Natural killer cell (primary cell): Measurements from ENCODE around the gene GNG3. TPM values are rescaled to one million over a fixed set of nuclear protein-coding genes. Genes with fewer than 3 reads are reported as not detected.
"Not testable (repeated sequence)": the region's sequence is repeated elsewhere in the genome, so short reads cannot be mapped to it uniquely, and the experiment has no call there.

Source experiments
- ATAC-seq, 3 donors: fragments of 150-1000 bp in 2 of 3; fragments of 200-7000 bp in 1 of 3; cut with Tn5 transposase; 1 replicate in 1 of 3; 2 replicates in 2 of 3; pipeline ENCODE4 v1.10.0; 2021; ENCODE audit warnings: mild to moderate bottlenecking in 2 of 3, moderate library complexity in 2 of 3
- DNase-seq, 2 donors: peaks; one replicate each; pipeline versions ENCODE4 v3.0.0 to v3.0.0-alpha.2; 2013 to 2021; ENCODE audit warnings: mixed read lengths in 1 of 2
- H3K27ac ChIP-seq: one replicate; pipeline ENCODE4 v1.5.1; 2013; ENCODE audit warnings: mild to moderate bottlenecking, low read length
- H3K27me3 ChIP-seq: one replicate; pipeline ENCODE4 v1.6.1; 2013; ENCODE audit warnings: low read length; ENCODE audit not compliant: control insufficient read depth, insufficient read depth
- H3K36me3 ChIP-seq: one replicate; pipeline ENCODE4 v1.6.1; 2013; ENCODE audit warnings: low read length; ENCODE audit not compliant: control insufficient read depth, insufficient read depth
- H3K4me1 ChIP-seq: one replicate; pipeline ENCODE4 v1.6.1; 2013; ENCODE audit warnings: low read length; ENCODE audit not compliant: control insufficient read depth, insufficient read depth
- H3K4me3 ChIP-seq: one replicate; pipeline ENCODE4 v1.5.1; 2013; ENCODE audit warnings: low read length
- H3K9me3 ChIP-seq: one replicate; pipeline ENCODE4 v1.6.1; 2013; ENCODE audit warnings: low read length; ENCODE audit not compliant: control insufficient read depth, insufficient read depth
- H3K27ac Mint-ChIP-seq, 2 donors: one replicate each; pipeline ENCODE4 v1.8.0; 2022; ENCODE audit warnings: mild to moderate bottlenecking in 2 of 2, mixed read lengths in 2 of 2, moderate library complexity in 1 of 2
- H3K27me3 Mint-ChIP-seq, 2 donors: one replicate each; pipeline ENCODE4 v1.8.0; 2022; ENCODE audit warnings: low read depth in 2 of 2, mixed read lengths in 2 of 2
- H3K36me3 Mint-ChIP-seq: one replicate; pipeline ENCODE4 v1.8.0; 2022; ENCODE audit warnings: mixed read lengths
- H3K4me1 Mint-ChIP-seq, 2 donors: one replicate each; pipeline ENCODE4 v1.8.0; 2022; ENCODE audit warnings: mixed read lengths in 2 of 2
- H3K4me3 Mint-ChIP-seq: one replicate; pipeline ENCODE4 v1.8.0; 2022; ENCODE audit warnings: mild to moderate bottlenecking, moderate library complexity, mixed read lengths
- H3K9me3 Mint-ChIP-seq, 2 donors: one replicate each; pipeline ENCODE4 v1.8.0; 2022; ENCODE audit warnings: mixed read lengths in 2 of 2
- WGBS: methylation state at CpG from one replicate; pipeline ENCODE4 v1.1.7; 2013; ENCODE audit warnings: missing lambda C conversion rate; ENCODE audit not compliant: insufficient coverage; 5-methylcytosine and 5-hydroxymethylcytosine counted together
- intact Hi-C: fragments of 100-400 bp; cut with micrococcal nuclease; formaldehyde crosslinking; loops from one replicate; pipeline ENCODE4 v1.14.2; 2022
- total RNA-seq, 4 donors: library from RNA; stranded (reverse); fragments of 120-200 nt in 1 of 4; gene quantifications; one replicate each; pipeline versions ENCODE4 v1.2.3 to v1.2.4, GENCODE V29; 2013 to 2022
- TF ChIP-seq, protein P1 (sequence below): fragments of 200-600 bp; IDR thresholded peaks from one replicate; pipeline ENCODE4 v1.8.0; 2022; ENCODE audit warnings: antibody characterized with exemption

GNG3 gene
- total RNA-seq, 3 donors from 2014 or later (not counting 1 experiment from before 2014, with no cell fraction given): not detected

DNA sequence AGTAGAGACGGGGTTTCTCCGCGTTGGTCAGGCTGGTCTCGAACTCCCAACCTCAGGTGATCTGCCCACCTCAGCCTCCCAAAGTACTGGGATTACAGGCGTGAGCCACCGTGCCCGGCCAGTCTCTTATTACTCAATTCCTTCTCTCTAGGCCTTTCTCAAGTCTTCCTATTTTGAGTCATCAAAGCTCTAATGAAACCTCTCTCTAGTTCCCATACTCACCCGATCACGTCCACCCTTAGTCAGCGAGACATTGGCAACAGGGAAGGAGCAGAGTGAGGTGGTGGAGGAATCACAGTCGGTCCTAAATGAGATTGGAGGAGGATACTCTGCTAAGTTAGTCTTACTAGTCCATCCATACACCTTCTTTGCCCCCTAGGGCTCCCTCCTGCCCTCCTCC is 5.2 kb upstream of the GNG3 start:
- ATAC-seq (no peak), DNase-seq (no peak)
- Mint-ChIP-seq H3K4me1 (peaks cover 19 to 22% of the 10 kb centered on the region in 2 donors), H3K27me3 (no peaks in the 10 kb centered on the region), H3K4me3 (no peak overlapping the region), H3K36me3 (no peaks in the 10 kb centered on the region), H3K27ac (no peak overlapping the region), H3K9me3 (no peaks in the 10 kb centered on the region)
- TF ChIP-seq, protein P1, sequence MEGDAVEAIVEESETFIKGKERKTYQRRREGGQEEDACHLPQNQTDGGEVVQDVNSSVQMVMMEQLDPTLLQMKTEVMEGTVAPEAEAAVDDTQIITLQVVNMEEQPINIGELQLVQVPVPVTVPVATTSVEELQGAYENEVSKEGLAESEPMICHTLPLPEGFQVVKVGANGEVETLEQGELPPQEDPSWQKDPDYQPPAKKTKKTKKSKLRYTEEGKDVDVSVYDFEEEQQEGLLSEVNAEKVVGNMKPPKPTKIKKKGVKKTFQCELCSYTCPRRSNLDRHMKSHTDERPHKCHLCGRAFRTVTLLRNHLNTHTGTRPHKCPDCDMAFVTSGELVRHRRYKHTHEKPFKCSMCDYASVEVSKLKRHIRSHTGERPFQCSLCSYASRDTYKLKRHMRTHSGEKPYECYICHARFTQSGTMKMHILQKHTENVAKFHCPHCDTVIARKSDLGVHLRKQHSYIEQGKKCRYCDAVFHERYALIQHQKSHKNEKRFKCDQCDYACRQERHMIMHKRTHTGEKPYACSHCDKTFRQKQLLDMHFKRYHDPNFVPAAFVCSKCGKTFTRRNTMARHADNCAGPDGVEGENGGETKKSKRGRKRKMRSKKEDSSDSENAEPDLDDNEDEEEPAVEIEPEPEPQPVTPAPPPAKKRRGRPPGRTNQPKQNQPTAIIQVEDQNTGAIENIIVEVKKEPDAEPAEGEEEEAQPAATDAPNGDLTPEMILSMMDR: no peak
- Histone ChIP-seq H3K27ac (no peak overlapping the region), H3K4me3 (no peak overlapping the region), H3K9me3 (no peaks in the 10 kb centered on the region), H3K4me1 (peaks cover 19% of the 10 kb centered on the region), H3K27me3 (no peaks in the 10 kb centered on the region), H3K36me3 (no peaks in the 10 kb centered on the region)
- WGBS: 90% methylated on average over 4 of the region's 11 CpGs
- intact Hi-C loops: no loop called here

DNA sequence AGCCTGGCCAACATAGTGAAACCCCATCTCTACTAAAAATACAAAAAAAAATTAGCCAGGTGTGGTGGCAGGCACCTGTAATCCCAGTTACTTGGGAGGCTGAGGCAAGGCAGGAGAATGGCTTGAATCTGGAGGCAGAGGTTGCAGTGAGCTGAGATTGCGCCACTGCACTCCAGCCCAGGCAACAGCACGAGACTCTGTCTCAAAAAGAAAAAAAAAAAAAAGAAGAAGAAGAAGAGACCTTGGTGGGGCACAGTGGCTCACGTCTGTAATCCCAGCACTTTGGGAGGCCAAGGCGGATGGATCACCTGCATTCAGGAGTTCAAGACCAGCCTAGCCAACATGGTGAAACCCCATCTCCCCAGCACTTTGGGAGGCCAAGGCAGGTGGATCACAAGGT is 3.6 kb upstream of the GNG3 start:
- H3K4me1 ChIP-seq: peaks cover 36% of the 10 kb centered on the region
- H3K27ac Mint-ChIP-seq, H3K36me3 Mint-ChIP-seq, H3K9me3 Mint-ChIP-seq, H3K27me3 ChIP-seq, H3K36me3 ChIP-seq, H3K4me3 Mint-ChIP-seq, H3K27ac ChIP-seq, DNase-seq, H3K27me3 Mint-ChIP-seq, H3K9me3 ChIP-seq, H3K4me3 ChIP-seq, intact Hi-C loops, ATAC-seq: not testable (repeated sequence)
- WGBS: 92% methylated on average over 4 of the region's 4 CpGs
- H3K4me1 Mint-ChIP-seq: peaks cover 24 to 29% of the 10 kb centered on the region in 2 donors

- H3K4me3 ChIP-seq: peak overlapping the region; percentile 70
- Mint-ChIP-seq H3K4me3 (peak overlapping the region; percentile 94), H3K27me3 (no peaks in the 10 kb centered on the region), H3K4me1 (peaks cover 36 to 41% of the 10 kb centered on the region in 2 donors), H3K36me3 (no peaks in the 10 kb centered on the region), H3K27ac (peak overlapping the region; percentile 91 to 97), H3K9me3 (no peaks in the 10 kb centered on the region)
- 75% methylated on average over 7 of the region's 7 CpGs for WGBS
- peaks cover 47% of the 10 kb centered on the region for H3K4me1 ChIP-seq
- H3K36me3 ChIP-seq: peaks cover under 1% of the 10 kb centered on the region
- no peaks in the 10 kb centered on the region for H3K27me3 ChIP-seq
- ATAC-seq: no peak
- intact Hi-C loops: loop anchor here (5.0 kb wide), 4 partner anchors 33 to 137 kb away; partner anchors contain the start of genes EEF1G, EML3, LBHD1 and ROM1
- DNase-seq: no peak
- no peaks in the 10 kb centered on the region for H3K9me3 ChIP-seq
- TF ChIP-seq, protein P1: no peak
- peak overlapping the region; percentile 89 for H3K27ac ChIP-seq
Observed at GRCh38 chr11:62705413-62705812, 2.1 kb upstream of the GNG3 start.

- 7% methylated on average over 73 of the region's 73 CpGs for WGBS
- ATAC-seq (peak; percentile 74 to 87 (median 77)), DNase-seq (peak; percentile 93 to 97)
- Mint-ChIP-seq H3K27me3 (no peaks in the 10 kb centered on the region), H3K36me3 (no peaks in the 10 kb centered on the region), H3K4me1 (peaks cover 36 to 41% of the 10 kb centered on the region in 2 donors), H3K4me3 (peak overlapping the region; percentile 94), H3K27ac (peak overlapping the region; percentile 91 to 97), H3K9me3 (no peaks in the 10 kb centered on the region)
- Histone ChIP-seq H3K4me1 (peaks cover 50% of the 10 kb centered on the region), H3K27ac (peak overlapping the region; percentile 89), H3K4me3 (peak overlapping the region; percentile 70), H3K36me3 (peaks cover 4% of the 10 kb centered on the region), H3K9me3 (no peaks in the 10 kb centered on the region), H3K27me3 (no peaks in the 10 kb centered on the region)
- intact Hi-C loops: loop anchor here (2.0 to 5.0 kb wide), 5 partner anchors 34 to 136 kb away; partner anchors contain the start of genes EEF1G, EML3, LBHD1 and ROM1
- TF ChIP-seq, protein P1: no peak
Observed at GRCh38 chr11:62705880-62706849, 1.3 kb upstream of the GNG3 start.
